ENCODE results near the gene LIN52.

The LIN52 gene, protein sequence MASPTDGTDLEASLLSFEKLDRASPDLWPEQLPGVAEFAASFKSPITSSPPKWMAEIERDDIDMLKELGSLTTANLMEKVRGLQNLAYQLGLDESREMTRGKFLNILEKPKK

DNA sequence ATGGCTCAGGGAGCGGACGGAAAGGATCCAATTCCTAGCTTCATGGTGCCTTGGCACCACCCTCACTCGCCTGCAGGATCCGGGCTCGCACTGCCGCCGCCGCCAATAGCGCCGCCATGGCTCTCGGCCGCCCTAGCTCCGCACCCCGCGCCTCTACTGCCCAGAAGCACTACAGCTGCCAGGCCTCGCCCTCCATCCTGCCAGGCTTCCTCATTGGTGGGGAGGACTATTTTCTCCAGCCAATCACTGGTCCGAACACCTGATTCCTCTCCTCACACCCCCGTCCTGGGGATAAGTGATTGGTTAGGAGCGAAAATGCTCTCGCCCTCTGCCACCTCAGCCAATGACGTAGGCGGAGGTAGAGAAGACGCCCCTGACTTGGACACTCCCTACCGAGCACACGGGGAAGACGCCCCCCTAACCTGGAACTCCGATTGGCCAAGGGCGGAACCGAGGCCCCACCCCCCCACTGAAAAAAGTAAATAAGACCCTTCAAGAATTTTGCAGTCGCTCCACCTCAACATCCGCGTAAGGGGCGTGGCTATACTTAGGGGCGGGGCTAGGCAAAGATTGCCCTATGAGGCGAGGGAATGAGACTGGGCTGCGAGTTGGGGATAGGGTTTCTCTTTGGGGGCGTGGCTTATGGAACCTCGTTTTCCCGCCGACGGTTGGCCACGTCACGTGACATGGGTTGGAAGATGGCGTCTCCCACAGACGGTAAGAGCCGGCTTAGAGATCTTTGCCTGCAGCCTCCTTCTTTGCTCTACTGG lies at the start of gene LIN52, which contains the start of gene ALDH6A1:
Gene LIN52 (plus strand): TSS at position 680 of the 770 bp plus-strand sequence. CDS start 19 bp downstream, at position 699.
Gene ALDH6A1 (minus strand): TSS at position 177 of the 770 bp plus-strand sequence. CDS start 59 bp downstream, at position 118.
- DNase-seq = peak; percentile 99

DNA sequence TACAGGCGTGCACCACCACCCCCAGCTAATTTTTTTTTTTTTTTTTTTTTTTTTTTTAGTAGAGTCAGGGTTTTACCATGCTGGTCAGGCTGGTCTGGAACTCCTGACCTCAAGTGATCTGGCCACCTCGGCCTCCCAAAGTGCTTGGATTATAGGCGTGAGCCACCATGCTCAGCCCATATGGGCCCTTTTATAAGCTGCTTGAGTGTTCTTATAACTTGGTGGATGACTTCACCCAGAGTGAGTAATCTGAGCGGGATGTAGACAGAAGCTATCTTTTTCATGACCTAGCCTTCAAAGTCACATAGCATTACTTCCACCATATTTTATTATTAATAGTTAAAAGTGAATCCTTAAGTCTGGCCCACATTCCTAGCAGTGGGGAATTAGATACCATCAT lies 49.2 kb upstream of the LIN52 start:
- DNase-seq = no peak

DNA sequence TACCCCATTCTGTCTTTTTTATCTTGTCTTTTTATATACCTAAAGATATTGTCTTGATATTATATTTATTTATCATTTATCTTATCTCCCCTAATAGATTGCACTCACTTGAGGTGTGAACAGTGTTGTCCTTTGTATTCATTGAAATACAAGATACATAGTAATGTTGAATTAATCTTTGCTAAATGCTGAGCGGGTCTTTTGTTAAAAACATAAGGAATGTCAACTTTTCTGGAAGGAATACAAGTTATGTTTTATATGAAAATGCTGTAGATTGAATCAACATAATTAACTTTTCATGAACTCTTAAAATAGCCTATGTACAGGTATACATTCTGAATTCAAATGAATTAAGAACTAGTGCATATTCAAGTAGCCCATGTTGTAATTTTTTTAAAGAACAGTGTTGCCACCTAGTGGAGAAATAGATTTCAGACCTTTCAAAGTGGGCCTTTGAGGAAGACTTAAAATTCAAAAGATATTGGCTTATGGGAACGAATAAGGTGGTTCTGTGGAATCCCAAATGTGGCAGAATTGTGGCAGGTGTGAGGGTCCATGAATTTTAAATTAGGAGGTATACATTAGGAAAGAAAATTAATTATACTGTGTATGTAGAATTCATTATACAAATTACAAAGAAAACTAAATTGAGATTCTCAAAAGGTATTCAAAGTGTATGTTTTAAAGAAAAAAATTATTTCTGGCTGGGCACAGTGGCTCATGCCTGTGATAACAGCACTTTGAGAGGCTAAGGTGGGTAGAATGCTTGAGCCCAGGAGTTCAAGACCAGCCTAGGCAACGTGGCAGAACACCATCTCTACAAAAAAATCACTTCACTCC lies 46.5 kb upstream of the LIN52 start:
- peak; percentile 9 for DNase-seq

DNA sequence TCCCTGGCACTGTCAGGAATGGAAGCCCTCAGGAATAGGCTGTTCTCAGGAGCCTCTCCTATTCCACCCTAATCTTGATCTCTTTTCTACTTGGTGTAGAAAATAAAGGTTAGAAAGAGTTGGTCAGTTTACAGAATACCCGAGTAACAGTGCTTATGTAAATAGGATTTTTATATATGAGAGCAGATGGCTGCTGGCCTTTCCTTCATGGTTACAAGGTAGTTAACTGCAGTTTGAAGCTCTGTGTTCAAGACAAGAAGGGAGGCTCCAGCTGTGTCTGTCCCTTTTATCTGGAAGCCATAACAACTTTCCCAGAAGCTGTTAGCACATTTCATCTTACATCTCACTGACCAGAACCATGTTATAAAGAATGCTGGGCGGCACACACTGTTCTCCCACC lies 42.5 kb upstream of the LIN52 start:
- no peak for DNase-seq

DNA sequence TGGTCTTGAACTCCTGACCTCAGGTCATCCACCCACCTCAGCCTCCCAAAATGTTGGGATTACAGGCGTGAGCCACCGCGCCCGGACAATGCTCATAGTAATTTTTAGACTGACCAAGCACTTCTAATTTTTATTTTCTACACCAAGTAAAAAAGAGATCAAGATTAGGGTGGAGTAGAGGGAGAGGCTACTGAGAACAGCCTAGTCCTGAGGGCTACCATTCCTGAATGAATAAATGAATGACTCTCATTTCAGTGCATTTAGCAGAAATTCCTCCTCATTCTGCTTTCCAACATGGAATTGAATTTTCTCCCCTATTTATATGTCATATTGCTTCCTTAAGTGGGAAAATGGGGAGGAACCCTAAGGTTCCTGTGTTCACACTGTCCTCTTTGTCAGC lies 39.2 kb upstream of the LIN52 start:
- DNase-seq = no peak

DNA sequence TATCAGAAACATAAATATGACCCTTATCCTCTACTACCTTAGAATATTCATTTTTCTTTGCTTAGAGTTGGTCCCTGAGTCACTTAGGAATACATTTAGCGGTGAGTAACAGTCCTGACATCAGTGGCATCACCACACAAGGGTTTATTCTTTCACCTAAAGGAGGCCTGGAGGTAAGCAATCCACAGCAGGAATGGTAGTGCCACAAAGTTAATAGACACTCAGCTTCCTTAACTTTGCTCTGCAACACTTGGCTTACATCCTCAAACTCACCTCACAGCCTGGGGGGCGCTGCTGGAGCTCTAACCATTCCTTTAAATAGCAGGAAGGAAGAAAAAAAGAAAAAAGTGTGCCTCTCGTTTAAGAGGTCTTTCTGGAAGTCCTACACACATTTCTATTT lies 36.5 kb upstream of the LIN52 start:
- DNase-seq = no peak

DNA sequence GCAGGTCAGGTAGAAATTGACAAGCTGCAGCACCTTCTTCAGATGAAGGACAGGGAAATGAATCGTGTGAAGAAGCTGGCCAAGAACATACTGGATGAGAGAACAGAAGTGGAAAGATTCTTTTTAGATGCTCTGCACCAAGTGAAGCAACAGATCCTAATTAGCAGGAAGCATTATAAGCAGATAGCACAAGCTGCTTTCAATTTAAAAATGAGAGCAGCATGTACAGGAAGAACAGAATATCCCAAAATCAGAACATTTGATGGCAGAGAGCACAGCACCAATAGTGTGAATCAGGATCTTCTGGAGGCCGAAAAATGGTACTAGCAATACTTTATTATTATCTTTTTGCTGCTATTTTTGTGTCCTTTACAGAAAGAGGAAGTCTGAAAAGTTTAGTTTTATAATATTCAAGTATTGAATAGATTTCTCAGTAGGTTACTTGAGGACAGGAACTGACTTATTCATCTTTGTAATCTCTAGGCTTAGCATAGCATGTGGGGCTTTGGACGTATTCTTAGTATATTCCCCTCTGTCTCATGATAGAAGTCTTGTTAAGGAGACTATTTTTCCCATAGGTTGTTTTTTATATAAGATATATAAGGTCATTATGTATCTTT lies 34.8 kb upstream of the LIN52 start:
- no peak for DNase-seq

DNA sequence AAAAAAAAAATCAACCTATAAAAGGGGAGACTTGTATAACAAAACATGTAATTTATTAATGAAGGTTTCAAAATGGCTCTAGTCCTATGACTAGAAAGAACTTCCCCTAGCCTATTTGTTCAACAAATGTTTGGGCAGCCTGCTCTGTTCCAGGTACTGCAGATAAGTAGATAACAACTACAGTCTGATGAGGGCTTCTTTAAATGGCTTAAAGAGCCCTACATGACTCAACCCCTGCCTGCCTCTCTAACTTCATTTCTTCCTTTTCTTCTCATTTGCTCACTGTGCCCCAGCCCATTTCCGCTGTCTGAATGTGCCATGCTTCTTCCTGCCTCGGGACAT lies 22.0 kb upstream of the LIN52 start:
- no peak for DNase-seq

DNA sequence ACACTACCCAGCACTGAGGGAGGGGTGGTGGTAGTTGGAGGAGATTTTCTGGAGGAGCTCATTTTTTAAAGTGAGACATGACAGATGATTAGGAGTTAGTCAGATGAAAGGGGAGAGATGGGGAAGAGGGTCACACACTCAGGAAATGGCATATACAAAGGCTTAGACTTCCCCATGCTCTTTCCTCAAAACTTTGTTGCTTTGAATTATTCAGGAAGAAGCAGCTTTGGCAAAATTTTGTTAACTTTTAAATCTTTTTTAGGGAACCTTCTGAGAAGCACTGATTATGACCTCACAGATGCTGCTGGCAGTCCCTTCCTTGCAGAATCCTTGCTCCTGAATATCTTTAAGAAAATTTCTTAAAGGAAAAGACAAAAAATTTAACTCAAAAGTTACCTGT lies 20.3 kb upstream of the LIN52 start:
- DNase-seq = no peak

DNA sequence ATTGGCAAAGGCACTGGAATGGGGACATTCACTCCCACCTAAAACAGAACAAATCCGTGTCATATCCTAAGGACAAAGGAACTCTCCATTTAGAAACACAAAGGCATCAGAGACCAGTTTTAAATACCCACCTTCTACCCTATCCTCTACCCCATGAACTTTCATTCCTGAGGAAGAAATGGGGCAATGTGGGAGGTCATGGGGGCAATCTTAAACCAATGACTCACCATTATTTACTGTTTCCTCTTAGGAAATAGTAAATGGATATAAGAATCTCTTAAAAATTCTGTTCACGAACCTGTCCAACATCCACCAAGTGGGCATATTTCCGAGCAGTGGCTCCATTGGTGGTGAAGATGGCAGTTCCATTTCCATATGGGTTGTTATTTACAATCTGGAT lies 19.9 kb upstream of the LIN52 start:
- DNase-seq = no peak

DNA sequence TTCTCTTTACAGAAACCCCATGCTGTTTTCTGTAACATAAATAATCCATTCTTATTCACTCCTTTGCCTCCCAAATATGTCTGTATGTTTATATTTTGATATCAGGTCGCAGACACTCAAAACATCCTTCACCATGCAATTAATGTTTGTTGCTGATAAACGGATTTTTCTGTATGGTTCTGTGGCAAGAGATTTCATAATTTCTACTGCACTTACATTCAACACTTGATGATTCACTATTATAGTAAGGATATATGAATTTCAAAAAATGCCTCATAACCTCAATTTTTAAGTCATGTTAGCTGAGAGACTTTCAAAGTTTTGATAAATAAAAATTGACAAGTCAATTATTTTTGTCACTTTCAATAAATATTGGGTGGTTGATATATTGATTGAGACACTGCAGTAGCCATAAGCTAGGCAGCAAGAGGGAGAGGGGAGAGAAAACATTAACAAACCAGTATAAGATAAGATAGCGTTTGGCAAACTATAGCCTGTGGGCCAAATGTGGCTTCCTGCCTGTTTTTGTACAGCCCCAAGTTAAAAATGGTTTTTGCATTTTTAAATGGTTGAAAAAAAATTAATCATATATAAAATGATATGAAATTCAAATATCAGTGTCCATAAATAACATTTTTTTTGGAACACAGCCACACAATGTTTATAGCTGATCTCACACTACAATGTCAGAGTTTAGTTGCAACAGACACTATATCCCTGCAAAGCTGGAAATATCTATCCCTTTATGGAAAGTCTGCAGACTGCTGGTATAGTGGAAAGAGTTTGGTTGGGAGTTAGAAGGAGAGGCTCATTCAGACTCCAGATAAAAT lies 18.8 kb upstream of the LIN52 start:
- no peak for DNase-seq

DNA sequence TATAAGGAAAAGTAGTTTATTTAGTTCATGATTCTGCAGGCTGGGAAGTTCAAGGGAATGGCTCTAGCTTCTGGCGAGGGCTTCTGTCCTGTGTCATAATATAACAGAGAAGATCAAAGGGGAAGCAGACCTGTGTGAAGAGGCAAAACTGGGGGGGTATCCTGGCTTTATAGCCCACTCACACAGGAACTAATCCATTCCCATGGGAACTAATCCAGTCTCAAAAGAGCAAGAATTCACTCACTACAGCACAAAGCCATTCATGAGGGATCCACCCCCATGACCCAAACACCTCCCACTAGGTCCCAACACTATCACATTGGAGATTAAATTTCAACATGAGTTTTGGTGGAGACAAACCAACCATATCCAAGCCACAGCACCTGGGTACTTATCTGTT lies 7.4 kb upstream of the LIN52 start:
- DNase-seq = no peak

DNA sequence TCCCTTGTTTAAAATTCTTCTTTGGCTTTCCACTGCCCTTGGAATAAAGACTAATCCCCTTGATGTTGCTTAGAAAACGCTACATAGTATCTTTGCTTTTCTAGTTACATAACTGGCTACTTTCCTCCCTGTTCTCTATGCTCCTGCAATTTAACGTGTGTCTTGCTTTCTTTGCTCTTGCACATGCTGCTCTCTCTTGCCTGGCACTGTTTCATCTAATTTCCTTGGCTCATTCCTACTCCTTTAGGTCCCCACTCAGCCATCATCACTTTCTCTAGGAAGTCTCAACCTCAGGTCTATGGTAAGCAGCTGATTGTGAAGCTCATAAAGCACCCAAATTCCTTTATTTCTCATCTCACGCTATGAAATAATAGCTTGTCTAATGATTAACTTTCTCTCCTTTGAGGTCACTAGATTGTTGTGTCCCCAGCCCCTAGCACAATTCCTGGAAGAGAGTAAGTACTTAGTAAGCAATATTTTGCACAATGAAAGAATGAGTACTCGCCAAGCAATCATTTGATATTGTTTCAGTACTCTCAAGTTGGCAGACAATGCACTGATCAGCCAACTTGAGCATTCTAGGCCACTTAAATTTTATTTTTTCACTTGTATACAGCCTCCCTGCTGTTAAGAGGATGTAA lies 3.8 kb upstream of the LIN52 start:
- no peak for DNase-seq

DNA sequence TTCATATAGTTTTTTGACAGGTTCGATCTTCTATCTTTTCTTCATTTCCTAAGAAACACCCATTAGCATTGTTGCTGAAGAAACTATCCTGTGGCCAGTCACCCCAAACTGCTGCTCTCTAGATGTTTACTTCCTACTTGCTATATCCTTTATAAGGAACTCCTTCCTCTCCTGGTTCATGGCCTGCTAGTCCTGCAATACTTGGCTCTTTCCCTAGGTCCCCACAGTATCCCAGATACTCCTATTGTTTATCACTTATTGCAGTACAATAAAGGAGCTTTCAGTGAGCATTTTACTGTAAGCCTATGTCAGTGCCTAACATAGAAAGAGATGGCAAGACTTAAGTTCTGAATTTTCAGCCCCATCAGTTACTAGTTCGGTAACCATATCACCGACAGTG lies 3.3 kb upstream of the LIN52 start:
- no peak for DNase-seq

DNA sequence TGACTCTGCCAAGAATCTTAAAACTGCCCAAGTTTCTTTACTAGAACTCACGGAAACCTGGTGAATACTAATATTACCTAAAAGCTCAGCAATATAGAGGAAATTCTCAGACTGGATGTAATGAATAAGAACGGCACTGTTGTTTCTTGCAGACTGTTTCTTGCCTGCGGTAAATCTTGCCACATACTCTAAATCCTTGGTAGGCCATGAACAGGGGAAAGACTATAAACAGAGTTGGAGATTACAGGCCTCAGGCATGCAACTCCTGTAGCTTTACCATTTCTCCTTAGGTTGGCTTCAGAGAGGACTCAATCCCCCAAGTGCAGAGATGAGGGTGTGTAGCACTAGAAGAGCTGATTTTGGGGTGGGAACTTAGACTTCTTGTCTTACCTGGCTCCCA lies 1.6 kb upstream of the LIN52 start:
- DNase-seq = no peak

DNA sequence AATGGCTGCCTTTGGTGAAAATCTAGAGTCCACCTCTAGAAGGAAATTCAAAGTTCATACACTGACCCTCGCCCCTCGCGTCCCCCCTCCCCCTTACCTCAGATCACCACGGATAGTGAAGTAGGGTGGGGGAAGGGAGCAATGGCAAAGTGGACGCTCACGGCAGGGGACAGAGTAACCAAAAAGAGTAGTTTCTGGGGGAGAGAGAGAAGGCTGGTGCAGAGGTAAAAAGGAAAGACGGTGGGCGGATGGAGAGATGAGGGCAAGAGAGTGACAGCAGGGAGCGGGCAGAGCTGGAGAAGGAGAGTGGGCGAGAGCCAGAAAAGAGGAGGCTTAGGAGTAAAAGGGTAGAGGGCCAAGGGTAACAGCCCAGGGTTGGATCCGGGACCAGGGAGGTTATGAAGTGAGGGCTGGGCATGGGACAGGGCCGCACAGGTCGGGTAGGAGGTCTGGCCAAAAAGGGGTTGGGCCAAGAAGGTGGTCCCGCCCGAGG lies 926 bp upstream of the LIN52 start:
- DNase-seq = no peak

DNA sequence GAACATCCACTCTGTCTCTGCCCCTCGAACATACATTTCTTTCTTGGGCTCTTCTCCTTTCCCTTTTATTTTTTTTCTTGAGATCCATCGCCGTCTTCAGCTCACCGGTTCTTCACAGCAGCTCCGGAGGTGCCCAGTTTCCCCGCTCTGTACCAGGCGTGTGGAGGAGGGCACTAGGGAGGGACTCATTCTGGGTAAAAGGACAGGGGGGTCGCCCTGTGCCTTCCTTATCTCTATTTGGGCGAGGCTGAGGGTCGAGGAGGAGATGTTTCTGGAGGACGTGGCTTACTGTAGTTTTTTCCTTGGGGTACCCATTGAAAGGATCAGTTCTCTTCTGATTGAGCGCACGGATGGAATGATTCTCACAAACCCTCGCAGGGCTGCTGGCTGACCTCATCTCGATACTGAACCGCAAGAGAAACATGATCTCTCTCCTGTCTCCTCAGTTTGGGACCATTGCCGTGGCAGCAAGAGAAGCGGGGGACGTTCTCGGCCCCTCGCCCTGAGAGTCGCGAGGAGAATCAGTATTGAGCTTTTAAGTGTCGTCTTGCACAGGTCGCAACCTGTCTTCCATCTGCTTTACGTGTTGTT lies 386 bp downstream of the LIN52 start:
- no peak for DNase-seq

DNA sequence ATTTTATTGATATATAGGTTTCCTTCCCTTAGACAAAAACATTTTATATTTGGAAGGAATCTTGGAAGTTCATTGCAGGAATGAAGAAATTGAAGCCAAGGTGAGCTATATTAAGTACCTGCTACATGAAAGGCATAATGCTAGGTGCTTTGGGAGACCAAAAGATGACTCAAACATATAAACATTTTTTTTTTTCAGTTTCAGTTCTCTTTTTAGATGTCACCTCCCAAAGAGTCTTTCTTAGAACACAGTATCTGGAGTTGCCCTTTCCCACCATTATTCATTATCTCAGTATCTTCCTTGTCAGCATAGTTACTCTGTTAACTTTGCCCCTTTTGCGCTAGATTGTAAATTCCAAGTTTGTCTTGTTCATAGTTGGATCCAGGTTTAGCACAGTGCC lies 1.1 kb downstream of the LIN52 start:
- no peak for DNase-seq

DNA sequence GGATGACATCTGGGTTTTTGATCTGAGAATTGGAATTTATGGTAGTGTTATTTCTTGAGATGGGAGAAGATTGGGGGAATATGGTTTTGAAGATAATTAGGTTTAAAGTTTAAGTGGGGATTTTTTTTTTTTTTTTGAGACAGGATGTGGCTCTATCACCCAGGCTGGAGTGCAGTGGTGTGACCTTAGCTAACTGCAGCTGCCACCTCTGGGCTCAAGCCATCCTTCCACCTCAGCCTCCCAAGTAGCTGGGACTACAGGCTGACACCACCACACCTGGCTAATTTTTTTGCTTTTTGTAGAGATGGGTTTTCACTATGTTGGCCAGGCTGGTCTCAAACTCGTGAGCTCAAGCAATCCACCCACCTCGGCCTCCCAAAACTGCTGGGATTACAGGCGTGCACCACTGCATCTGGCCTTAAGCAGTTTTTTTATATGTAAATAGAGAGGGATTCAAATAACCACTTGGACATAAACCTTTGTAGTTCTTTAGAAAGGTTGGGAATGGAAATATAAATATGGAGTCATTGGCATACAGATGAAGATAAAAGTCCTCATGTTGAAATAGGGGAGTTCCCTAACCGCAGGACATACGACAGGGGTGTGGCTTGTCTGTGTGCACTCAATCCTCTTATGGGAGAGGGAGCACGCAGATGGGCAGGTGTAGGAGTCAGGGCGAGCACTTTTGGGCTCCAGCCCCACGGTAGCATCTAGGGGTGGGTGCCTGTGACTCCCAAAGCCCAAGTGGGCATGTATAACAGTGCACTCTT lies 4.7 kb downstream of the LIN52 start:
- DNase-seq = no peak

DNA sequence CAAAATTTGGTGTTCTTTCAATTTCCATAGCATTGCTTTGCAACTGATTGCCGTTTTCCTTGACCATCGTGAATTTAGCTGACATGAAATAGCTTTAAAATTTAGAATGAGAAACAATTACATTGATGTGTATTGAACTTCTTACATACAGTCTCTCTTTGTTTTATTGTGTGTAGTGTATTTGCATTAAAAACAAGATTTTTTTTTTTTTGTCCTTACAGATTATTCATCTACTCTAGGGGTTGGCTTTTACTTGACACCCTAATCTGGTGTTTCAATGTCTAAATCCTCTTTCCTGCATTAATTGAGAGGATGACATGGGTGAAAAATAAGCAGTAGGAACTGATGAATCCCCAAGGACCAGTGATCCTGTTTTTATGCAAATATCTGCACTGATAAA lies 20.6 kb downstream of the LIN52 start:
- DNase-seq = no peak

DNA sequence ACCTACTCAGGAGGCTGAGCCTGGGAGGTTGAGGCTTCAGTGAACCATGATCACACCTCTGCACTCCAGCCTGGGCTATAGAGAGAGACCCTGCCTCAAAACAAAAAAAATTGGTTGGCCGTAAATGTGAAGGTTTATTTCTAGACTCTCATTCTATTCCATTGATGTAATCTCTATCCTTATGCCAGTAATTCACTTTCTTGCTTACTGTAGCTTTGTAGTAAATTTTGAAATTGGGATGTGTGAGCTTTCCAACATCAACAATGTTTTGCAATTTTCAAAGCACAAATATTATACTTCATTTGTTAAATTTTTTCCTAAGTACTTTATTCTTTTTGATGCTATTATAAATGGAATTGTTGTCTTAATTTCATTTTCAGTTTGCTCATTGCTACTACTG lies 24.6 kb downstream of the LIN52 start:
- no peak for DNase-seq
